DMS 273 treated with DMSO at 0.1 percent for 48 hours (cell line): ENCODE data around the gene UNC13D.
"Not testable (repeated sequence)": the region's sequence is repeated elsewhere in the genome, so short reads cannot be mapped to it uniquely, and the experiment has no call there.

Experiments
- DNase-seq: peaks from one replicate; lab custom pipeline; 2025; lab: John Stamatoyannopoulos, UW

Gene UNC13D

GRCh38 chr17:75799402-75799801 lies 44.8 kb downstream of the UNC13D start:
- no peak for DNase-seq

- DNase-seq: no peak
Measured at GRCh38 chr17:75795820-75796607, 48.2 kb downstream of the UNC13D start.

- no peak for DNase-seq
Measured at GRCh38 chr17:75793460-75793859, 50.7 kb downstream of the UNC13D start.

GRCh38 chr17:75791254-75791653 lies 53.0 kb downstream of the UNC13D start:
- DNase-seq: no peak

- peak; percentile 80 for DNase-seq
Measured at GRCh38 chr17:75785016-75785890, 59.0 kb downstream of the UNC13D start.

GRCh38 chr17:75784473-75785015 lies 59.7 kb downstream of the UNC13D start, which contains the start of gene UNK:
Gene UNK, plus strand, starts transcription at chr17:75784806. Its CDS starts 75 bp downstream, at chr17:75784881.
- peak; percentile 98 for DNase-seq

- no peak for DNase-seq
Measured at GRCh38 chr17:75783803-75784472, 60.3 kb downstream of the UNC13D start.

GRCh38 chr17:75783069-75783783 lies 61.0 kb downstream of the UNC13D start:
- no peak for DNase-seq

- no peak for DNase-seq
Measured at GRCh38 chr17:75779987-75780889, 64.0 kb downstream of the UNC13D start.

GRCh38 chr17:75779250-75779986 lies 64.8 kb downstream of the UNC13D start:
- peak; percentile 99 for DNase-seq

GRCh38 chr17:75778861-75779249 lies 65.3 kb downstream of the UNC13D start:
- DNase-seq: no peak

- DNase-seq: not testable (repeated sequence)
Measured at GRCh38 chr17:75778066-75778860, 65.9 kb downstream of the UNC13D start.

GRCh38 chr17:75777296-75777922 lies 66.8 kb downstream of the UNC13D start:
- DNase-seq: no peak
